Mucosa of descending colon (tissue), 3 donors: Measurements from ENCODE around the gene ZSWIM6. TPM values are rescaled to one million over a fixed set of nuclear protein-coding genes. Genes with fewer than 3 reads are reported as not detected.

Source experiments
- ATAC-seq: fragments of 200-7000 bp; cut with Tn5 transposase; one replicate; pipeline ENCODE4 v1.9.1; 2020; ENCODE audit warnings: mild to moderate bottlenecking, moderate library complexity
- DNase-seq, 3 donors: peaks; one replicate each; pipeline ENCODE4 v3.0.0-alpha.2; 2020
- H3K36me3 ChIP-seq: fragments of 200-600 bp; one replicate; pipeline ENCODE4 v1.8.0; 2021; ENCODE audit warnings: low read depth, mild to moderate bottlenecking
- H3K4me1 ChIP-seq: fragments of 200-600 bp; one replicate; pipeline ENCODE4 v1.8.0; 2021; ENCODE audit warnings: low read depth, mild to moderate bottlenecking
- H3K4me3 ChIP-seq: fragments of 200-600 bp; one replicate; pipeline ENCODE4 v1.8.0; 2021; ENCODE audit warnings: mild to moderate bottlenecking
- H3K9me3 ChIP-seq: fragments of 200-600 bp; one replicate; pipeline ENCODE4 v1.8.0; 2021; ENCODE audit warnings: mild to moderate bottlenecking
- CTCF ChIP-seq: fragments of 200-600 bp; IDR thresholded peaks from one replicate; pipeline ENCODE4 v1.8.0; 2022; ENCODE audit warnings: antibody characterized with exemption, mild to moderate bottlenecking
- intact Hi-C, 2 donors: fragments of 100-400 bp; cut with DNase I in 1 of 2; cut with micrococcal nuclease in 1 of 2; formaldehyde crosslinking; loops; one replicate each; pipeline versions ENCODE4 v1.11.0 to v1.11.1; 2022; cut with DNase I, micrococcal nuclease
- total RNA-seq, 3 donors: library from RNA; stranded (reverse); fragmentation: NEBNext Ultra II Directional in 2 of 3; extraction: Animal tissue kit (Norgen Biotek cat#: 25700) in 2 of 3; gene quantifications; one replicate each; pipeline versions ENCODE4 v1.2.1 to v1.2.4, GENCODE V29; 2021 to 2023
- donor health status: DM: no; HTN: no; CAD: no; lungs with moderate emphysema.
- donor health status: DM: no; HTN: no; CAD: no.
- donor health status: DM: no; HTN: yes; CAD: no.

Gene ZSWIM6
- total RNA-seq, 3 donors from 2014 or later: 26.2 to 39.4 (median 27.8) TPM

DNA sequence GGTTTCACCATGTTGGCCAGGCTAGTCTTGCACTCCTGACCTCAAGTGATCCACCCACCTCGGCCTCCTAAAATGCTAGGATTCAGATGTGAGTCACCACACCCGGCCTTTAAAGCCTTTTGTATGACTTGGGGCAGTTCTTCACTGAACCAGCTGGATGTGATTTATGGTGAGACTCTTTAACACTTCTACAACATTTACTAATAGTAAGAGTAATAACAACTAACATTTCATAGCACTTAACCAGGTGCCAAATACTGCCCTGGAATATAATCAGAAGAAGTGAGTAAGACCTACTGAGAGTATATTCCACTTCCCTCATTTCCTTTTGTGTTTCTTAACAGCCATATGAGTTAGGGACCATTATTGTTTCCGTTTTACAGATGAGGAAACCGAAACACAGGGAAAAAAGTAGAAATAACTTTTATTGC, 10.0 kb downstream of the ZSWIM6 start:
- no peak for TF ChIP-seq CTCF
- Histone ChIP-seq H3K9me3 (no peaks in the 10 kb centered on the region), H3K4me3 (no peak overlapping the region), H3K36me3 (no peaks in the 10 kb centered on the region), H3K4me1 (peaks cover 5% of the 10 kb centered on the region)
- DNase-seq (no peak), ATAC-seq (peak; percentile 56)
- intact Hi-C loops: no loop called here

DNA sequence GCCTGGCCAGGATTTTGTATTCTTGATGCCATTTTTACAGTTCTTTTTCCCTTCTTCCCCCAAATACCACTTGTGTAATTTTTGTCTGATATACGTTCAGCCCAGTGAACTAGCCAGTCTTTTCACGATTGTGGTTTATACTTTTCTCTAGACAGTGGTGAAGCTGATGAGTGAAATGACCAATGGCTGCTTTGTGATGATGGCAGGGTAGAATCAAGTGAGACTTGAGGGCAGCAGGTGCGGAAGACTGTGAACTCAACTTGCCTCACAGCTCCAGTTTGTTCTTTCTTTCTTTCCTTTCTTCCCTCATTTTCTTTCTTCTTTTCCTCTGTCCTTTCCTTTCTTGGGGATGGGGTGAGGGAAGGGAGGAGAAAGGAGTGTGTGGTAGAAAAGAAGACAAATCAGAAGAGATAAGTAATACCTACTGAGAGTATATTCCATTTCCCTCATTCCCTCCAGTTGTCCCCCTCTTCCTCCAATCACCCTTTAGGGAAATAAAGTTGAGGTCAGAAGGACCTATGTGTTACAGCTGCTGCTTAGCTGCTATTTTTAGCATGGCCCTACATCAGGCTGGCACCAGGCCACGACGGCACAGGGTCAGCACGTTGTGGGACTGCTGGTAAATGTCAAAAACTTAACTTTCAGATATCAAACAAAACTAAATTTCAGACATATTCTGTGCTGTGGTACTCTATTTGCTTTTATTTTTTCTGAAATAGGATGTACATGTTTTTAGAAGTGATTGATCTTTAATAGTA, 12.3 kb downstream of the ZSWIM6 start:
- DNase-seq (peak in 1 of 3 donors; percentile 40), ATAC-seq (no peak)
- no peak overlapping the region for H3K4me3 ChIP-seq
- H3K4me1 ChIP-seq: peaks cover 15% of the 10 kb centered on the region
- intact Hi-C loops: no loop called here
- H3K9me3 ChIP-seq: no peaks in the 10 kb centered on the region
- no peak for TF ChIP-seq CTCF
- H3K36me3 ChIP-seq: no peaks in the 10 kb centered on the region

DNA sequence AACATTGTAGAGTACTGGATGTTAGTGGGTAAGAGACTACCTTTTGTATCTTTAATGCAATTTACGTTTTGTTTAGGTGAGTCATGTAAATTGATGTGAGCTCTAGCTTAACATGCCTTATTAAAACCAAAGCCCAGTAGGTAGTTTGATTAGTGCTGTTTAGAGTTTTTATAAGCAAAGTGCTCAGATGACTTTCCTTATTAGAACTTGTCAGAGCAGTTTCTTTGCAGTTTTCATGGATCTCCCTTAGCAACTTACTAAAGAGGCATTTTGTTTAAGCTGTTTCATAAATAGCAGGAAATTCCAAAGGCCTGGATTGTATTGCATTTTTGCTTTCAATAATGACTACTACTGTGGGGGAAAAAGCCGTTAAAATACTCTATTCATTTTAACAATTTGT, 14.5 kb downstream of the ZSWIM6 start:
- no peaks in the 10 kb centered on the region for H3K36me3 ChIP-seq
- no peak for TF ChIP-seq CTCF
- no peak for DNase-seq
- H3K4me1 ChIP-seq: peaks cover 26% of the 10 kb centered on the region
- no peak for ATAC-seq
- no peak overlapping the region for H3K4me3 ChIP-seq
- H3K9me3 ChIP-seq: no peaks in the 10 kb centered on the region
- intact Hi-C loops: no loop called here

- intact Hi-C loops: no loop called here
- no peak for TF ChIP-seq CTCF
- H3K4me1 ChIP-seq: peaks cover 30% of the 10 kb centered on the region
- H3K36me3 ChIP-seq: no peaks in the 10 kb centered on the region
- ATAC-seq (peak; percentile 43), DNase-seq (no peak)
- H3K9me3 ChIP-seq: no peaks in the 10 kb centered on the region
- H3K4me3 ChIP-seq: no peak overlapping the region
Measured at GRCh38 chr5:61347080-61347479, 15.0 kb downstream of the ZSWIM6 start.

DNA sequence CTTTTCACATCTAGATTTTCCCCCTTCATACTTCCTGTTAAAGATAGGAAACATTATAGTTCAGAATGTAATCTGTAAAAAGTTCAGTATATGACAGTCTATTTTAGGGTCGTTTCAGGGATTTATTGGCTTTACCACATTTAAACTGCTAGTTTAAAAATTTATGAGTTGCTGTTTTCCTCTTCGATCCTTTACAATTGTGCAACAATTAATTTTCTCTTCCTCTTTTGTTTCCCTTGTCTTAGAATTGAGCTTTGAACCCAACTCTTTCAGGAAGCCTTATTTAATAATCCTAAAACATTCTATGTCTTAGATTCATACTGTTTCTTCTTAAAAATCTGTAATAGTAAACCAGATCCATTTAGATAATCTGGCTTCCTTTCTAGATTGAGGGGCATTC, 16.4 kb downstream of the ZSWIM6 start:
- no peaks in the 10 kb centered on the region for H3K36me3 ChIP-seq
- H3K9me3 ChIP-seq: no peaks in the 10 kb centered on the region
- H3K4me1 ChIP-seq: peaks cover 29% of the 10 kb centered on the region
- H3K4me3 ChIP-seq: no peak overlapping the region
- intact Hi-C loops: no loop called here
- DNase-seq (no peak), ATAC-seq (peak; percentile 18)
- no peak for TF ChIP-seq CTCF

- Histone ChIP-seq H3K4me3 (no peak overlapping the region), H3K9me3 (no peaks in the 10 kb centered on the region), H3K4me1 (peaks cover 27% of the 10 kb centered on the region), H3K36me3 (no peaks in the 10 kb centered on the region)
- TF ChIP-seq CTCF: no peak
- no peak for ATAC-seq
- intact Hi-C loops: no loop called here
- DNase-seq: no peak
Measured at GRCh38 chr5:61349935-61350334, 17.9 kb downstream of the ZSWIM6 start.
